ENCODE data around the gene IKZF3.

The IKZF3 gene

DNA sequence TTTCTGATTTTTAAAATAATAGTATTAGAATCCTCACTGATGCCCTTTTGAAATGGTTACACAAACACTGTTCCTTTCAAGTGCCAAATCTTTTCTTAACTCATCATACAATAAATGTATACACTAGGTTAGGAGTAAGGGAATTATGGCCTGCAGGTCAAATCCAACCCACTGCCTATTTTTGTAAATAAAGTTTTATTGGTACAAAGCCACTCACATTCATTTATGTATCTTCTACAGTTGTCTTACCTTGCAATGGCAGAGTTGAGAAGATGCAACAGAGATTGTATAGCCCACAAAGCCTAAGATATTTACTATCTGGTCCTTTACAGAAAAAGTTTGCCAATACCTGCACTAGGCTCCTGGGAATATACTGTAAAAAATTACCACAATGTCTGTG is 47.8 kb downstream of the IKZF3 start:
- Mint-ChIP-seq H3K4me3 (no peak overlapping the region), H3K9me3 (no peaks in the 10 kb centered on the region), H3K4me1 (ENCODE audit: low read depth) (no peaks in the 10 kb centered on the region), H3K27me3 (peaks cover 24% of the 10 kb centered on the region), H3K27ac (no peak overlapping the region), H3K36me3 (ENCODE audit: low read depth) (no peaks in the 10 kb centered on the region)
- intact Hi-C loops (cut with micrococcal nuclease), result no loop called here

GRCh38 chr17:39814497-39814896 is 49.6 kb downstream of the IKZF3 start:
- Mint-ChIP-seq H3K36me3 (ENCODE audit: low read depth) (no peaks in the 10 kb centered on the region), H3K27me3 (peaks cover 22% of the 10 kb centered on the region), H3K9me3 (no peaks in the 10 kb centered on the region), H3K27ac (no peak overlapping the region), H3K4me3 (no peak overlapping the region), H3K4me1 (ENCODE audit: low read depth) (no peaks in the 10 kb centered on the region)
- intact Hi-C loops (cut with micrococcal nuclease), result no loop called here

GRCh38 chr17:39813631-39814030 is 50.5 kb downstream of the IKZF3 start:
- no peaks in the 10 kb centered on the region for H3K36me3 Mint-ChIP-seq (ENCODE audit: low read depth)
- no peaks in the 10 kb centered on the region for H3K9me3 Mint-ChIP-seq

GRCh38 chr17:39812466-39812865 is 51.6 kb downstream of the IKZF3 start:
- intact Hi-C loops (cut with micrococcal nuclease), result no loop called here
- H3K9me3 Mint-ChIP-seq, result no peaks in the 10 kb centered on the region
- H3K36me3 Mint-ChIP-seq (ENCODE audit: low read depth), result no peaks in the 10 kb centered on the region
- H3K27ac Mint-ChIP-seq, result no peak overlapping the region
- H3K27me3 Mint-ChIP-seq, result peaks cover 25% of the 10 kb centered on the region
- H3K4me1 Mint-ChIP-seq (ENCODE audit: low read depth), result no peaks in the 10 kb centered on the region
- no peak overlapping the region for H3K4me3 Mint-ChIP-seq

More at GRCh38 chr17:39813631-39814030, 50.5 kb downstream of the IKZF3 start:
- Mint-ChIP-seq H3K4me1 (ENCODE audit: low read depth) (no peaks in the 10 kb centered on the region), H3K4me3 (no peak overlapping the region), H3K27ac (no peak overlapping the region), H3K27me3 (peaks cover 24% of the 10 kb centered on the region)
- intact Hi-C loops (cut with micrococcal nuclease), result no loop called here

GRCh38 chr17:39810939-39811728 is 53.0 kb downstream of the IKZF3 start:
- Mint-ChIP-seq H3K36me3 (ENCODE audit: low read depth) (no peaks in the 10 kb centered on the region), H3K4me1 (ENCODE audit: low read depth) (no peaks in the 10 kb centered on the region), H3K9me3 (no peaks in the 10 kb centered on the region), H3K27me3 (peaks cover 27% of the 10 kb centered on the region), H3K27ac (no peak overlapping the region), H3K4me3 (no peak overlapping the region)
- intact Hi-C loops (cut with micrococcal nuclease), result no loop called here

DNA sequence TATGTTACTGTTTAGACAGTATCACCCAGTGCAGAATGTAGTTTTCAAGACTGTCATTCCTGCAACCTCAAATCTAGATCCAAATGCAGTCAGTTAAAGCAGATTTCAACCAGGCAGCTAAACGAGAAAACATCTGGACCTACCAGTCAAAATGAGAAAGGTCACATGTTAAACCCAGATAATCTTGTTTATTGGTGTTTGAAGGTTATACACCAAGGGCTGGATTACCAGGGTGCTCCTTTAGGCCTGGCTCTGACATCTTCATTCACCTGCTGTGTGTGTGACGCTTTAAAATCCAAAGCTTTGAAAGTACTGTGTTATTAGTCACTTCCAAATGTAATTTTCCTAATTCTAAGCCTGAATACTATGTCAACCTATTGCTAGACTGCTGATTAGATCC is 54.9 kb downstream of the IKZF3 start:
- Mint-ChIP-seq H3K27ac (no peak overlapping the region), H3K4me1 (ENCODE audit: low read depth) (no peaks in the 10 kb centered on the region), H3K9me3 (no peaks in the 10 kb centered on the region), H3K27me3 (peaks cover 32% of the 10 kb centered on the region), H3K36me3 (ENCODE audit: low read depth) (no peaks in the 10 kb centered on the region), H3K4me3 (no peak overlapping the region)
- intact Hi-C loops (cut with micrococcal nuclease), result no loop called here

- no peaks in the 10 kb centered on the region for H3K4me1 Mint-ChIP-seq (ENCODE audit: low read depth)
- H3K27ac Mint-ChIP-seq, result no peak overlapping the region
- no peaks in the 10 kb centered on the region for H3K9me3 Mint-ChIP-seq
- no peaks in the 10 kb centered on the region for H3K36me3 Mint-ChIP-seq (ENCODE audit: low read depth)
- intact Hi-C loops (cut with micrococcal nuclease), result no loop called here
- no peak overlapping the region for H3K4me3 Mint-ChIP-seq
- H3K27me3 Mint-ChIP-seq, result peaks cover 31% of the 10 kb centered on the region
These were observed 55.6 kb downstream of the IKZF3 start for GRCh38 chr17:39808409-39808997.

DNA sequence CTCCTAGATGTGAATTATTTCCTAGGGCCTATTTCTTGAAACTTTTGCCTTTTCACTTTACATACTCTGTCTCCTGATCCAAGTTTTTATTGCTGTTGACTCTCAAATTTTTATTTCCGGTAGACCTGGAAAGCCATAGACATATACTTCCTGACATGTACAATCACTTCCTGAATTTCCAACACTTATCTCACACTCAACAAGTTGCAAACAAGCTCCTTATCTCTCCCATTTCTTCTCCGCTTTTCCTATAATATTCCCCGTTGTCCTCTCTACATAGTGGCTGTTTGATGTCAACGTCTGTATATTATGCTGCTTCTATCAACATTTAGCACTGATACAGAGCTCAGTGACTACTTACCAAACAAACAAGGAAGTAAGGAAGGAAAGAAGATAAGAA is 59.3 kb downstream of the IKZF3 start:
- Mint-ChIP-seq H3K4me3 (no peak overlapping the region), H3K27ac (no peak overlapping the region), H3K4me1 (ENCODE audit: low read depth) (no peaks in the 10 kb centered on the region), H3K36me3 (ENCODE audit: low read depth) (no peaks in the 10 kb centered on the region), H3K27me3 (peaks cover 22% of the 10 kb centered on the region), H3K9me3 (no peaks in the 10 kb centered on the region)
- intact Hi-C loops (cut with micrococcal nuclease), result no loop called here

DNA sequence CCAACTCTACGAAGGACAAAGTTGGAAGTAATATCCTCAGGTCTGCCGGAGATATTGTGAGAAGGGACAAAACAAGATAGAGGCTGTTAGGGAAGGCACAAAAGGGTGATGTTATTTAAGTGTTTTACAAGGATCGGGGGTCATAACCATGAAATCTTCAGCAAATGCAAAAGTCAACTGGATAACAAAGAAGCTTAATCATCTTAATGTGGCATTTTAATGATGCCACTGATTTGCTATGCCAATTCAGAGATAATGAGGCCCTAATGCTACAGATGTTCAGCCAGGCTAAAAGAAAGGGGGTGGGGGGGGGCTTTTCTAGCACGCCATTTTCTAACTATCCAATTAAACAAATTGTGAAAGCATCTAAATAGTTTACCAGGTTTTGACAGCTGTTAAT is 63.1 kb downstream of the IKZF3 start:
- no peaks in the 10 kb centered on the region for H3K9me3 Mint-ChIP-seq
- H3K4me3 Mint-ChIP-seq, result no peak overlapping the region
- intact Hi-C loops (cut with micrococcal nuclease), result no loop called here
- peaks cover 40% of the 10 kb centered on the region for H3K27me3 Mint-ChIP-seq
- no peaks in the 10 kb centered on the region for H3K4me1 Mint-ChIP-seq (ENCODE audit: low read depth)
- no peaks in the 10 kb centered on the region for H3K36me3 Mint-ChIP-seq (ENCODE audit: low read depth)
- H3K27ac Mint-ChIP-seq, result no peak overlapping the region

DNA sequence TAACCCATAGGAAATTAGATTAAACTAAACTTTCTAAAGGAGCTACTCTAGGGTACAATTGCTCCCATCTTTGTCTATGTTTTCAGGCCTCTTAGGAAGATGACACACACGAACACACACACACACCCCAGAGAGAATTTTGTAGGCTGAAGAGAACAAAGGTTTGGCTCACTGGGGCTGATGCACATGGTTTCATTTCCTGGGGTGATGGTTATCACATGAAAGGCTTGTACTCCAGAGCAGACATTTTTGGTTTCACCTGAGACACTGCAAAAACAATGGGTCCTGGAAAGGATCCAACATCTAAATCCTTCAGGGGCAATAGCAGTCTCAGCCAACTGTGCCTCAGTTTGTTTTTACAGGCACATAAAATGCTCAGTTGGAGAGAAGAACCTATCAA is 63.6 kb downstream of the IKZF3 start:
- peaks cover 40% of the 10 kb centered on the region for H3K27me3 Mint-ChIP-seq
- H3K9me3 Mint-ChIP-seq, result no peaks in the 10 kb centered on the region
- H3K4me3 Mint-ChIP-seq, result no peak overlapping the region
- H3K36me3 Mint-ChIP-seq (ENCODE audit: low read depth), result no peaks in the 10 kb centered on the region
- intact Hi-C loops (cut with micrococcal nuclease), result no loop called here
- H3K4me1 Mint-ChIP-seq (ENCODE audit: low read depth), result no peaks in the 10 kb centered on the region
- H3K27ac Mint-ChIP-seq, result no peak overlapping the region

DNA sequence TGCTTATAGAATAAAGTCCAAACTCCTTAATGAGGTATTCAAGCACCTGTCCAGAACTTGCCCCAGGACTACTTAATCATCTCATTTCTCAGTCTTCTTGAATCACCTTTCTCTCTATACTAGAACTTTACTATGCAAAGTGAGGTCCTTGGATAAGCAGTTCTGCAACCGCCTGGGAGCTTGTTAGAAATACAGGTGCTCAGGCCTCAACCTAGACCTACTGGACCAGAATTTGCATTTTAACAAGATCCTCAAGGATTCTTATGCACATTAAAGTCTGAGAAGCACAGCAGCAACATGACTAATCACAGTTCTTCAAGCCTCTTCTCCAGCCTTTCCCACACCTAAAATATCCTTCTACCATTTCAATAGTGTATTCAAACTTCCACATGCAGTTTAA is 64.7 kb downstream of the IKZF3 start:
- H3K27ac Mint-ChIP-seq, result no peak overlapping the region
- H3K4me1 Mint-ChIP-seq (ENCODE audit: low read depth), result no peaks in the 10 kb centered on the region
- H3K27me3 Mint-ChIP-seq, result peaks cover 38% of the 10 kb centered on the region
- H3K9me3 Mint-ChIP-seq, result no peaks in the 10 kb centered on the region
- no peak overlapping the region for H3K4me3 Mint-ChIP-seq
- no peaks in the 10 kb centered on the region for H3K36me3 Mint-ChIP-seq (ENCODE audit: low read depth)
- intact Hi-C loops (cut with micrococcal nuclease), result no loop called here

DNA sequence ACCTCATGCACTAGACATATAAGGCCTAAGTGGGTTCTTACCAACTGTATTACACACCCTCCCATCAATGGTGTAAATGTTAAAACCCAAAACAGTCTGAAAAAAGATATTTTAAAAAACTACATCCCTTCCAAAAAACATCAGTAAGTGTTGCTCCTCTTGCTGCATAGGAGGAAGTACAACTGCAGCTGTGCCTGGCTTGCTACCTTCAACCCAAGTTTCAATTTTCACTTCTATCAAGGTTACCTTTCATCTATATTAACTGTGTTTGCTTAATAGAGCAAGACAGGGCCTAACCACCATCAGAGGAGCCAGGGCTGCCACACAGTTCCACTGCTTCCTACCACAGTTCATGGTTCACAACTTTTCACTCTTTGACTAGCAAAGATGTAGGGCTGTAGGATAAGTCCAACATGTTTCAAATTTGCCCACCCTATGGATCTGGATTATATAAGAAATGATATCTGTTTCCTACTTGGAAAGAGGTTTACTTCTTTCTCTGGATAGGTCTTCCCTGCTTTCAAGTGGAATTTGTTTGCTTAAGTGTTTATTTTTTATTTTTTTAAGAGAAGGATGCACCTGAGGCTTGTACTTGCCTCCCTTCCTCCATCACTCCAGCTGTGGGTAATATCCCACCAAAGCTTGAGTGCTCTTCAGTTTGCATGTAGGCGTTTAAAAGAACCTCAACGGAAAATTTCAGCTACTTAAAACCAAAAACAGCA is 69.7 kb downstream of the IKZF3 start:
- H3K27ac Mint-ChIP-seq, result no peak overlapping the region
- no peaks in the 10 kb centered on the region for H3K36me3 Mint-ChIP-seq (ENCODE audit: low read depth)
- peaks cover 5% of the 10 kb centered on the region for H3K4me1 Mint-ChIP-seq (ENCODE audit: low read depth)
- intact Hi-C loops (cut with micrococcal nuclease), result no loop called here
- no peak overlapping the region for H3K4me3 Mint-ChIP-seq
- H3K9me3 Mint-ChIP-seq, result no peaks in the 10 kb centered on the region
- peaks cover 57% of the 10 kb centered on the region for H3K27me3 Mint-ChIP-seq

- Mint-ChIP-seq H3K36me3 (ENCODE audit: low read depth) (no peaks in the 10 kb centered on the region), H3K27me3 (peaks cover 55% of the 10 kb centered on the region), H3K4me3 (no peak overlapping the region), H3K27ac (no peak overlapping the region), H3K4me1 (ENCODE audit: low read depth) (peaks cover 5% of the 10 kb centered on the region), H3K9me3 (no peaks in the 10 kb centered on the region)
- intact Hi-C loops (cut with micrococcal nuclease), result no loop called here
These were observed 70.7 kb downstream of the IKZF3 start for GRCh38 chr17:39793301-39793872.

DNA sequence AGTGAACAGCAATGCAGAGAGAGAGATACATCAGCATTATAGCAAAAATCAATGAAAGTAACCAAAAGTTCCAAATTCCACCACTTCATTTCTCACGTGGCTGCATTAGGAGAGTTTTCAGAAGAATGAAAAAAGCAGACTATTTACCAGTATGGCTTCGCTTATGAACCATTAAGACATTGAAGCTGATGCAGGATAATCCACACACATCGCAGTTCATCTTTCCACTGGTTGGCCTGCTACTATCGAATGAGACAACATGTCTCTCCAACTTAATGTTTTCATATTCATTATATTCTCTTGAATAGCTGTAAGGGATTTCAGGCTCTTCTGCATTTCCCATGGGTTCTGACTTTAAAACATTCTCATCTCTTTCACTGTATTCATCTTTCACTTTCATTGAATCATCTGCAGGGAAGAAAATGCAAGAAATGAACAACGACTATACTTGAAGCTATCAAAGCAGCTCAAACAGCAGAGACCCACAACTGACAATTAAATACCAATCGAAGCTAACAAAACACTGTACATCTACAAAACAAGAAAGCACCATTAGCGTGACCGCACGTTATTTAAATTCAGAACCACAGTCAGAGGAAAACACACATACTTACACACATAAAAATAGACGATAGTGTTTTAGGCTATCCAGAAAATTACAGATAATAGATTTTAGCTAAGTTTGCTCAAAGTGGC is 71.4 kb downstream of the IKZF3 start:
- H3K9me3 Mint-ChIP-seq, result no peaks in the 10 kb centered on the region
- no peaks in the 10 kb centered on the region for H3K36me3 Mint-ChIP-seq (ENCODE audit: low read depth)
- intact Hi-C loops (cut with micrococcal nuclease), result no loop called here
- peaks cover 54% of the 10 kb centered on the region for H3K27me3 Mint-ChIP-seq
- H3K4me3 Mint-ChIP-seq, result no peak overlapping the region
- H3K27ac Mint-ChIP-seq, result no peak overlapping the region
- peaks cover 5% of the 10 kb centered on the region for H3K4me1 Mint-ChIP-seq (ENCODE audit: low read depth)
